IPS-18a (cell line): ENCODE measurements around the gene LRRC34.

Source experiments
- H3K27ac ChIP-seq: one replicate; pipeline ENCODE4 v1.5.1; 2013; ENCODE audit warnings: low read length
- H3K27me3 ChIP-seq: one replicate; pipeline ENCODE4 v1.6.1; 2013; ENCODE audit warnings: mild to moderate bottlenecking, low read length; ENCODE audit not compliant: control insufficient read depth, insufficient read depth
- H3K36me3 ChIP-seq: one replicate; pipeline ENCODE4 v1.6.1; 2013; ENCODE audit warnings: low read depth, low read length; ENCODE audit not compliant: control insufficient read depth
- H3K4me1 ChIP-seq: one replicate; pipeline ENCODE4 v1.6.1; 2013; ENCODE audit warnings: low read depth, low read length; ENCODE audit not compliant: control insufficient read depth
- H3K4me3 ChIP-seq: one replicate; pipeline ENCODE4 v1.5.1; 2013; ENCODE audit warnings: low read length
- H3K9ac ChIP-seq: one replicate; pipeline ENCODE4 v1.6.1; 2013; ENCODE audit warnings: mild to moderate bottlenecking, low read length, moderate library complexity
- H3K9me3 ChIP-seq: one replicate; pipeline ENCODE4 v1.6.1; 2013; ENCODE audit warnings: low read depth, low read length; ENCODE audit not compliant: control insufficient read depth

The LRRC34 gene

DNA sequence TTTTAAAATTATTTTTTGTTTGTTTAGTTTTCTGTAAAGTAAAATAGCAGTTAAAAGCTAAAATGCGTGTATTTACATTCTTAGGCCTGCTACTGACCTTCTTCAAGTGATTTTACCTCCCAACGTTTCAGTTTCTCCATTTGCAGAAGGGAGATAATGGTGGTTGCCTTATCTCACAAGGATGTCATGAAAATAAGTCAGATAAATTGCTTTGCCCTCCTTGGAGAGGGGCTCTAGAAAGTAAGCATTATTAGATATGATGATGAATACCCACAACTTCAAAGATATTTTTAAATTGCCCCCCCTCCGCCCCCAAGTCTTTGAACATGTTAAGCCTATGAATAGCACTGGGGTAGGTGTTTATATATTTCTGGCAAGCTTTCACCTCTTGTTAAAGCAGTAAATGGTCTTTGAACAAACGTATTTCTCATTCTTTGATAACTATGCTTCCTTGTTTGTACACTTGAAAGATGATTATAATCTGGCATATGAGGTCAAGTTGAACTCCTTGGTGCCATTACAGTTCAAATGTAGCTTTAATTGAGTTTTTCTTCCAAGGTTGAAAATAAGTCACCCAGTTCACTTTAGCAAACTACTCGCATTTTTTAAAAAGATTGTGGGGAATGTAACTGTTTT is 54.2 kb downstream of the LRRC34 start:
- Histone ChIP-seq H3K27me3 (no peaks in the 10 kb centered on the region), H3K4me3 (no peak overlapping the region), H3K27ac (no peak overlapping the region), H3K4me1 (no peaks in the 10 kb centered on the region), H3K9me3 (no peaks in the 10 kb centered on the region), H3K36me3 (no peaks in the 10 kb centered on the region), H3K9ac (no peak overlapping the region)

DNA sequence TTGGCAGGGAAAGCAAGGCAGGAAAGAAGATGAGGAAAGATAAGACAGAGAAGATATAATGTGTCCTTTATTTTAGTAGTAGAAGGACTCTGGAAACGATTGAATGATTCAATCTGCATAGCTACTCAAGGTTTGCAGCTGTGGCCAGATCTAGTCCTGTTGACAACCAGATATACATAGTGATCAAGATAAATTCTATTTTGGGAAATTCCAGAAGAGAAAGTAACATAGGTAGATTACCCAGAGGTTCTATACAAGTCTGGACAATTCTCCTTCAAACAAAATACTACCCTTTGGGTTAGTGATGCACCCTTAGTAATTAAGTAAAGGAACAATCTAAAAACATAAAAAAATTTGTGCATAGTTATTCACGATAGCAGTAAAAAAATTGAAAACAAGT is 57.2 kb downstream of the LRRC34 start:
- Histone ChIP-seq H3K36me3 (no peaks in the 10 kb centered on the region), H3K27ac (no peak overlapping the region), H3K4me1 (no peaks in the 10 kb centered on the region), H3K9me3 (no peaks in the 10 kb centered on the region), H3K27me3 (no peaks in the 10 kb centered on the region), H3K4me3 (no peak overlapping the region), H3K9ac (no peak overlapping the region)

DNA sequence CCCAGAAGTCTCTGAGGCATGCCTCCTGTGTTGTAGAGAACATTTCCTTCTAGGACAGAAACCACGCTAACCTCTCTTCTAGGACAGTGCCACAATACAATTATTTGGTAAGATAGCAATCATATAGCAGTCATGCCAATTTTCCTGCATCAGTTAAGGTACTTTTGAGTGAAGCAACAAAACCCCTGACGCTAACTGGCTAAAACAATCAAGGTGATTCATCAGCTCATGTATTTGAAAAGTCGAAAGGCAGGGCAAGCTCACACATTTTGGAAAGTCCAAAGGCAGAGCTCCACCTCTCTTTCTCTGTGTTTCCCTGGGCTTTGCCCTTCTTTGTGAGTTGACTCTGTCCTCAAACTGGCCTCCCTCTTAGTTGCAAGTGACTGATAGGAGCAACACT is 58.0 kb downstream of the LRRC34 start:
- H3K9me3 ChIP-seq, result no peaks in the 10 kb centered on the region
- H3K4me3 ChIP-seq, result no peak overlapping the region
- no peaks in the 10 kb centered on the region for H3K27me3 ChIP-seq
- H3K36me3 ChIP-seq, result no peaks in the 10 kb centered on the region
- H3K9ac ChIP-seq, result no peak overlapping the region
- no peaks in the 10 kb centered on the region for H3K4me1 ChIP-seq
- H3K27ac ChIP-seq, result no peak overlapping the region

DNA sequence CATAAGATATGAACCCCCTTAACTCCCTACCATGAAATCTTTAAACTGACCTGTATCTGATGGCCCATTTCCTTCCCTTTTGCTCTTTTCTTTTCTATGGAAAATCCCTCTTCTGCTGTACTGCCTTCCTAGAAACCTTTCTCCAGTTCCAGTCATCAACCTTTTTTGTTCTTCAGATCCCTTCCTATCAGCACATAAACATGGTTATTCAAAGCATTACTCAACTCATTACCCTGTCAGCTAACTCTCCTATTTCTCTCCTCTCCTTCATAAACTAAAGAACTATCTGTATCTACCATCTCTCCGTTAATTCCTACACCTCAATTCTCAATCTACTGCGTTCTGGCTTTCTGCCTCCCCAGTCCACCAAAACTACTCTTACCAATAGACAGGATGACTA is 60.8 kb downstream of the LRRC34 start:
- Histone ChIP-seq H3K36me3 (no peaks in the 10 kb centered on the region), H3K9me3 (no peaks in the 10 kb centered on the region), H3K27ac (no peak overlapping the region), H3K27me3 (no peaks in the 10 kb centered on the region), H3K4me3 (no peak overlapping the region), H3K9ac (no peak overlapping the region), H3K4me1 (no peaks in the 10 kb centered on the region)

DNA sequence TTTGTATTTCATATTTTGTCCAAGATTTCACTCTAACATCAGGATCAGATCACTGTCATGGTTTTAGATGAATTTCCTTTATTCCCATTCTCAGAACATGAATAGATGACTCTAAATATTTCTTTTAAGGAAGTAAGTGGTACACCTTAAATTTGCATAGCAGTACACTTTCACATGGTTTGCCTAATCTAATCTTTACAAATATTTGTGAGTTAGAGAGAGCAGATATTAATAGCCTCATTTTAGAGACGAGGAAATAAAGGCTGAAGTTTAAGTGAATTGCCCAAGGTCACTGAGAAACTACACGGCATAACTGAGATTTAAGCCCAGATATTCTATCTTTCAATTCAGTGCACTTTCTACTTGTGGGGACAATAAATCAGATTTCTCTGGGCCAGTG is 62.0 kb downstream of the LRRC34 start:
- Histone ChIP-seq H3K4me1 (no peaks in the 10 kb centered on the region), H3K27ac (no peak overlapping the region), H3K36me3 (no peaks in the 10 kb centered on the region), H3K4me3 (no peak overlapping the region), H3K9me3 (no peaks in the 10 kb centered on the region), H3K27me3 (no peaks in the 10 kb centered on the region), H3K9ac (no peak overlapping the region)

DNA sequence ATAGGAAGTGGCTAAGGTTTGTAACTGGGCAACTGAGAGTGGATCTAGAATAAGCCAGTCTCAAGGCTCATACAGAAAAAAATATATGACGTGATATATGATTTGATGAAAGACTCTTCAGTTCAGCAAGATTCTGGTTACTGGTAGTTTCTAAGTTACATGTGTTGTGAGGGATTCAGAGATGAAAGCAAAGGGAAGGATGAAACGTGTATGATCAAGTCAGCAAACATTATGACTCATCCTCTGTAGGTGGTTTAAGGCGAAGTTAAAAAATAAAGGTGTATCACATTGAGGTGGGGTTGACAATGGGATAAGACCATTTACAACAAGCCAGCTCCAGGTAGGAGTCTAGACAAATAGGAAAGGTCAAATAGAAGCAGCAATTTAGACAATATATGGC is 64.0 kb downstream of the LRRC34 start:
- Histone ChIP-seq H3K27ac (no peak overlapping the region), H3K9me3 (no peaks in the 10 kb centered on the region), H3K4me1 (peaks cover 8% of the 10 kb centered on the region), H3K36me3 (no peaks in the 10 kb centered on the region), H3K4me3 (no peak overlapping the region), H3K27me3 (no peaks in the 10 kb centered on the region), H3K9ac (no peak overlapping the region)

DNA sequence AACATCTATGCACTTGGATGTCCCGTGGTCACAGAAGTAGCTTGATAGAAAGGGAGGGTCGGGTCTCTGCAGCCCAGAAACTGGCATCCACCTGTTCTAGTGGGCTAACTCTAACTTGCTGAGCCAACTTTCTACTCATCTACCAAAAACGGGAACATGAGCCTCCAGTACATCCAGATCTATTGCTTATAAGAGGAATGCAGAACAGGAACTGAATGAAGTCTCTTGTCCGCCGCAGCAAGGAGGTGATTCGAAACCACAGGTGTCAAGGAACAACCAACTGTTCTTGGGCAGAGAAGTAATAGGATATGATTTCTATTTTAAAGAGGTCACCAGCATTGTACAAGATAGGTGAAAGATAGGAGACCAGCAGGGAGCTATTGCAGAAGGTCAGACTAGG is 65.8 kb downstream of the LRRC34 start:
- Histone ChIP-seq H3K36me3 (no peaks in the 10 kb centered on the region), H3K4me3 (no peak overlapping the region), H3K9ac (no peak overlapping the region)

DNA sequence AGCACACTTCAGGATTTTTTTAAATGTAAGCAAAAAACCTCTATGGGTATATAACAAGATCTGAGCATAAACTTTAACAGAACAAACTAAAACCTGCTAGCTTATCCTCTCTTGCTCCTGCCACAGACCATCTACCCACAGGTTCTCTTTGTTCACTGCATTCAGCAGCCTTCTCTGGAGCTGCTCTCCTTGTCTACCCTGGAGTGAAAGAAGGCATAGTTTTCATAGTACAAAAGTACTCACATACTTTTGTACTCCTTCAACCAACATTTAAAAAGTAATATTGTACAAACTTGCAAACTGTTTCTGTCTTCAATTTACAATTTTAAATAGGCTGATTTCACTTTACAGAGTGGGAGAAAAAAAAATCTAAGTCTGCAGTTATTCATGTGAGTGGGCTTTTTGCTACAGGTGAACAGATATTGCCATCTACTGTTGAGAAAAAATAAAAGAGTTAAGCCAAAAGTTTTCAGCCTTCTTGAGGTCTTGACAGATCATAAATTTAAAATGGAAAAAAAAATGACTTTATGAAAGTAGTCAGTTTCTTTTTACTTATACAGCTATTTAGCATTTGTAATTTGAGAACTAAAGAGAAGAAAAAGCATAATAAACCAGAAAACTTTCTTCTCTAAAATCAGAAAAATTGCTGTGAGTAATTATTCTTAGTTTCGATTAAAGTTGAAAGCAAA is 68.2 kb downstream of the LRRC34 start:
- H3K9me3 ChIP-seq, result no peaks in the 10 kb centered on the region
- H3K36me3 ChIP-seq, result no peaks in the 10 kb centered on the region
- peaks cover 13% of the 10 kb centered on the region for H3K4me1 ChIP-seq
- H3K27ac ChIP-seq, result no peak overlapping the region
- H3K9ac ChIP-seq, result no peak overlapping the region
- no peaks in the 10 kb centered on the region for H3K27me3 ChIP-seq
- H3K4me3 ChIP-seq, result no peak overlapping the region

More for the DNA sequence above, 65.8 kb downstream of the LRRC34 start:
- H3K9me3 ChIP-seq, result no peaks in the 10 kb centered on the region
- no peak overlapping the region for H3K27ac ChIP-seq
- H3K4me1 ChIP-seq, result peaks cover 12% of the 10 kb centered on the region
- H3K27me3 ChIP-seq, result no peaks in the 10 kb centered on the region
